OCI-LY3 (cell line): ENCODE results near the gene SMARCA5.

Experiments
- CTCF ChIP-seq: fragments of 200-600, 300-600 bp; sonication (generic); IDR thresholded peaks from 2 replicates; pipeline ENCODE4 v1.5.1; 2014; ENCODE audit warnings: antibody characterized with exemption, low read length, low read depth
- EZH2phosphoT487 ChIP-seq: fragments of 200-600 bp; shearing (Covaris generic); IDR thresholded peaks from 2 replicates; pipeline ENCODE4 v1.6.1; 2018; ENCODE audit warnings: antibody characterized with exemption, mixed run types, low read depth

- TF ChIP-seq CTCF (no peak), EZH2phosphoT487 (no peak)
These were observed 630 bp downstream of the SMARCA5 start for GRCh38 chr4:143514169-143514495.
